ENCODE data around the gene MTERF2.

The MTERF2 gene

DNA sequence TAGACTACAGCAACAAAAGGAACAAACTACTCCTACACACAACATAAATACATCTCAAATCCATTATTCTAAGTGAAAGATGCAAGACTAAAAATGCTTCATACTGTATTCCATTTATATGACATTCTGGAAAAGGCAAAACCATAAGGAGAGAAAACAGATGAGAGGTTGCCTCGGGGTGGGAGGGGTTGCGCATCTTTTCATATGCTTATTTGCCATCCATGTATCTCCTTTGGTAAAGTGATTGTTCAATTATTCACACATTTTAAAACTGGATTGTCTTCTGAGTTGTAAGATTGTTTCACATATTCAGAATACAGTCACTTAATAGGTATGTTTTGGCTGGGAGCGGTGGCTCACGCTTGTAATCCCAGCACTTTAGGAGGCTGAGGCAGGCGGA, 36.4 kb downstream of the MTERF2 start:
- no peak for DNase-seq

- DNase-seq: no peak
These were observed 39.5 kb downstream of the MTERF2 start for GRCh38 chr12:106947461-106947860.

GRCh38 chr12:106945261-106945851, 41.6 kb downstream of the MTERF2 start:
- DNase-seq: no peak

GRCh38 chr12:106942775-106943174, 44.2 kb downstream of the MTERF2 start:
- no peak for DNase-seq

DNA sequence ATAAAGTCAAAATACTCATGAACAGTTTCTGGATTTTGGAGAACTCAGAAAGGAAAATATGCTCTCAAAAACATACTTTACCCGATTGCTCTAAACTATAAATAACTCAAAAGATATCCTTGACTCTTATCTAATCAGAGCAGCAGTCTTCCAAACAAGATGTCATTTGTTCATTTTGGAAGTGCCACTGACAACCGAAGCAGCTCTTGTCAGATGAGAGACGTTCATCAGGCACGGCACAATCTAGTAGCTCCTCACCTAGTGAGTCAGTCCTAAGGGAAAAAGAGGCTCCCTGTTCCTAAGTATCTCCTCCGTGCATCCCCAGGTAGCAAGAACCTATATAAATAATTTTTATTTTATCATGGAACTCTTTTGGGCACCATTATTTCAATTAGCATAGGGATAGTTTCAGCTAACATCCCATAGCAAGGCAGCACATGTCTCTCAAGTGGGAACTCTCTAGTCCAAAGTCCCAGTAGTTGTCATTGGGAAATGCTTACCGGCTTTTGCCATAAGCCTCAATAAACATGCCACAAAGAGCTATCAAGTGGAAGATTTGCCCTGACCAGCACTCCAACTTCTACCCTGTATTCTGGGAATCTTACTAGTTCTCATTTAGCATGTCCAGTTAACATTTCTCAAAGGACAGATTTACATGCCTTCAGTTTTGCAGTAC, 45.3 kb downstream of the MTERF2 start:
- DNase-seq: no peak

GRCh38 chr12:106934277-106934676, 52.7 kb downstream of the MTERF2 start:
- DNase-seq: no peak

All from NCI-H1092 (cell line).